GM12891 (cell line): ENCODE measurements around the gene TMC4.
A peak's percentile ranks its signal among the peaks of the same experiment; 100 is the strongest.
"Not testable (repeated sequence)": the region's sequence is repeated elsewhere in the genome, so short reads cannot be mapped to it uniquely, and the experiment has no call there.

Source experiments
- DNase-seq: peaks from one replicate; pipeline ENCODE4 v3.0.0; 2011; ENCODE audit warnings: low spot score; ENCODE audit not compliant: insufficient read length
- FAIRE-seq: peaks from 2 replicates; lab custom pipeline; 2011; peaks lifted over from hg19 to GRCh38; lab: Jason Lieb, UNC
- PAX5 ChIP-seq: IDR thresholded peaks from 2 replicates; pipeline ENCODE4 v1.6.1; 2011; ENCODE audit warnings: low read length, moderate library complexity, mild to moderate bottlenecking; ENCODE audit not compliant: insufficient read depth, severe bottlenecking
- POLR2A ChIP-seq: IDR thresholded peaks from 2 replicates; pipeline ENCODE4 v1.6.1; 2011; ENCODE audit warnings: low read depth, low read length, control low read depth
- POLR2AphosphoS5 ChIP-seq: IDR thresholded peaks from 2 replicates; pipeline ENCODE4 v1.6.1; 2011; ENCODE audit warnings: low read depth, low read length, control low read depth
- POU2F2 ChIP-seq: IDR thresholded peaks from 2 replicates; pipeline ENCODE4 v1.6.1; 2011; ENCODE audit warnings: low read depth, mild to moderate bottlenecking, control low read depth, low read length, moderate library complexity
- SPI1 ChIP-seq: IDR thresholded peaks from 2 replicates; pipeline ENCODE4 v1.6.1; 2011; ENCODE audit warnings: low read depth, low read length, control low read depth
- TAF1 ChIP-seq: IDR thresholded peaks from 2 replicates; pipeline ENCODE4 v1.6.1; 2011; ENCODE audit warnings: low read depth, low read length, control low read depth

The TMC4 gene

GRCh38 chr19:54209058-54209810 lies 36.3 kb upstream of the TMC4 start:
- TF ChIP-seq POLR2AphosphoS5 (no peak; the same call in 1 of the 2 replicates), PAX5 (no peak), TAF1 (no peak), POU2F2 (no peak), POLR2A (no peak), SPI1 (no peak)
- FAIRE-seq, result peak; percentile 9
- DNase-seq, result no peak

- no peak for DNase-seq
Observed at GRCh38 chr19:54208784-54209057, 35.8 kb upstream of the TMC4 start.

GRCh38 chr19:54207983-54208783 lies 35.2 kb upstream of the TMC4 start:
- DNase-seq (no peak), FAIRE-seq (peak; percentile 85)
- TF ChIP-seq TAF1 (no peak), POLR2AphosphoS5 (peak; percentile 88), POU2F2 (peak; percentile 8; the same call in 1 of the 2 replicates), SPI1 (peak; percentile 95)

More at GRCh38 chr19:54208784-54209057, 35.8 kb upstream of the TMC4 start:
- no peak for TF ChIP-seq SPI1
- no peak for TF ChIP-seq PAX5
- TF ChIP-seq POLR2AphosphoS5, result no peak
- TF ChIP-seq POU2F2, result no peak
- no peak for TF ChIP-seq POLR2A
- no peak for TF ChIP-seq TAF1
- no peak for FAIRE-seq

- DNase-seq (no peak), FAIRE-seq (no peak)
- peak; percentile 6; the same call in 1 of the 2 replicates for TF ChIP-seq POU2F2
- no peak for TF ChIP-seq SPI1
Observed at GRCh38 chr19:54207676-54207982, 34.7 kb upstream of the TMC4 start.

- not testable (repeated sequence) for FAIRE-seq, DNase-seq
Observed at GRCh38 chr19:54207193-54207592, 34.2 kb upstream of the TMC4 start.

- no peak for FAIRE-seq
- DNase-seq, result no peak
- TF ChIP-seq POLR2A, result no peak; the same call in 1 of the 2 replicates
- TF ChIP-seq POLR2AphosphoS5, result peak; percentile 31; the same call in 1 of the 2 replicates
- no peak for TF ChIP-seq TAF1
Observed at GRCh38 chr19:54206831-54207177, 33.8 kb upstream of the TMC4 start.

GRCh38 chr19:54206030-54206830 lies 33.3 kb upstream of the TMC4 start:
- FAIRE-seq (no peak), DNase-seq (no peak)
- peak; percentile 66 for TF ChIP-seq POLR2AphosphoS5
- TF ChIP-seq SPI1, result no peak
- TF ChIP-seq PAX5, result no peak
- no peak for TF ChIP-seq POLR2A
- TF ChIP-seq POU2F2, result no peak

- no peak for FAIRE-seq
- TF ChIP-seq SPI1 (no peak), POLR2A (no peak), POU2F2 (no peak), TAF1 (no peak), POLR2AphosphoS5 (no peak; the same call in 1 of the 2 replicates), PAX5 (no peak)
- no peak for DNase-seq
Observed at GRCh38 chr19:54204767-54205468, 32.0 kb upstream of the TMC4 start.

GRCh38 chr19:54203151-54203611 lies 30.2 kb upstream of the TMC4 start:
- DNase-seq, result no peak
- TF ChIP-seq POU2F2 (no peak), PAX5 (no peak), SPI1 (no peak), POLR2AphosphoS5 (no peak), POLR2A (no peak), TAF1 (no peak)

More at GRCh38 chr19:54203151-54203611, 30.2 kb upstream of the TMC4 start:
- FAIRE-seq, result no peak
